WTC11 (cell line): ENCODE data around the gene SLC7A10.

ENCODE experiments used
- CREB1 ChIP-seq: sonication (generic); formaldehyde crosslinking; IDR thresholded peaks from 2 replicates; pipeline ENCODE4 v1.8.0; 2023; ENCODE audit warnings: mild to moderate bottlenecking, missing genetic modification reagents
- HMGA2 ChIP-seq: fragments of 250-450 bp; sonication (Bioruptor Pico); IDR thresholded peaks from 2 replicates; pipeline ENCODE4 v1.4.0; 2021; ENCODE audit warnings: mild to moderate bottlenecking, moderate library complexity
- ZNF121 ChIP-seq: sonication (generic); formaldehyde crosslinking; IDR thresholded peaks from 2 replicates; pipeline ENCODE4 v1.8.0; 2023; ENCODE audit warnings: missing genetic modification reagents
- TF ChIP-seq, protein P1 (sequence below): sonication (generic); formaldehyde crosslinking; IDR thresholded peaks from 2 replicates; pipeline ENCODE4 v1.8.1; 2023; ENCODE audit warnings: mild to moderate bottlenecking, missing genetic modification reagents, moderate library complexity
- TF ChIP-seq, protein P2 (sequence below): sonication (generic); formaldehyde crosslinking; IDR thresholded peaks from 2 replicates; pipeline ENCODE4 v1.8.0; 2023; ENCODE audit warnings: mild to moderate bottlenecking, missing genetic modification reagents
- TF ChIP-seq, protein P3 (sequence below): fragments of 200-600 bp; IDR thresholded peaks from 2 replicates; pipeline ENCODE4 v1.8.0; 2022; ENCODE audit warnings: antibody characterized with exemption

DNA sequence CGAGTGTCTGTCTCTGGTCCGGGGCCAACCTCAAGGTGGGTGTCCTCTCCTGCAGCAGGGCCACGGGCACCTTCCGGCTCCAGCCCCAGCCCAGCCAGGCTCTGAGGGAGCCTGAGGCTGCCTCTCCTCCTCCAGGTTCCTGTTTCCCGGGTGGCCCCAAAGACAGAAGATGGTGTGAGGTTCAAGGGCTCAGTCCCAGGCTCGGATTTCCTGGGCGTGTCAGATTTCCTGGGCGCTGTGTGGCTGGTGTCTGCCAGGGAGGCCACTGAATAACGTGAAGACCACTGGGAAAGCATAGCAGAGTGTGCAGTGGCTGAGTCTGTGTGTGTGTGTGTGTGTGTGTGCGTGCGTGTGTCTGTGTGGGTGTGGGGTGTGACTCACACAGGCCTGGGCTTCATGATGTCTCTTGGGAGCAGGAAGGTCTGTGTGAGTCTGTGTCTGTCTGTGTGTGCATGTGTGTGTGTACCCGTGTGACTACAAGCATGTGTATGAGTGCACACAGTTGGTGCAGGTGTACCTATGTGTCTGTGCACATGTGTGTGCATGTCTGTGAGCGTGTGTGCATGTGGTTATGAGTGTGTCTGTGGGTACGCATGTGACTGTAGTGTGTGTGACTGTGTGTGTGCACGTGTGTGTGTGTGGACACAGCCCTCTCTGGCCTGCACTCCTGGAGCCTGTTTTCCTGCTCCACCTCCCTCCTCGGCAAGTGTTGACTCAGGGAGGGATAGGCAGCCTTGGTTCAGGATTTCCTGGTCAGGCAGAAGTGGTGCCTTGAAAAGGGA lies 48.4 kb upstream of the SLC7A10 start:
- TF ChIP-seq, protein P1, sequence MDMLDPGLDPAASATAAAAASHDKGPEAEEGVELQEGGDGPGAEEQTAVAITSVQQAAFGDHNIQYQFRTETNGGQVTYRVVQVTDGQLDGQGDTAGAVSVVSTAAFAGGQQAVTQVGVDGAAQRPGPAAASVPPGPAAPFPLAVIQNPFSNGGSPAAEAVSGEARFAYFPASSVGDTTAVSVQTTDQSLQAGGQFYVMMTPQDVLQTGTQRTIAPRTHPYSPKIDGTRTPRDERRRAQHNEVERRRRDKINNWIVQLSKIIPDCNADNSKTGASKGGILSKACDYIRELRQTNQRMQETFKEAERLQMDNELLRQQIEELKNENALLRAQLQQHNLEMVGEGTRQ, result no peak
- TF ChIP-seq HMGA2 (CRISPR knock-in tag) (no peak), CREB1 (no peak), ZNF121 (CRISPR knock-in tag) (no peak)
- TF ChIP-seq, protein P2, sequence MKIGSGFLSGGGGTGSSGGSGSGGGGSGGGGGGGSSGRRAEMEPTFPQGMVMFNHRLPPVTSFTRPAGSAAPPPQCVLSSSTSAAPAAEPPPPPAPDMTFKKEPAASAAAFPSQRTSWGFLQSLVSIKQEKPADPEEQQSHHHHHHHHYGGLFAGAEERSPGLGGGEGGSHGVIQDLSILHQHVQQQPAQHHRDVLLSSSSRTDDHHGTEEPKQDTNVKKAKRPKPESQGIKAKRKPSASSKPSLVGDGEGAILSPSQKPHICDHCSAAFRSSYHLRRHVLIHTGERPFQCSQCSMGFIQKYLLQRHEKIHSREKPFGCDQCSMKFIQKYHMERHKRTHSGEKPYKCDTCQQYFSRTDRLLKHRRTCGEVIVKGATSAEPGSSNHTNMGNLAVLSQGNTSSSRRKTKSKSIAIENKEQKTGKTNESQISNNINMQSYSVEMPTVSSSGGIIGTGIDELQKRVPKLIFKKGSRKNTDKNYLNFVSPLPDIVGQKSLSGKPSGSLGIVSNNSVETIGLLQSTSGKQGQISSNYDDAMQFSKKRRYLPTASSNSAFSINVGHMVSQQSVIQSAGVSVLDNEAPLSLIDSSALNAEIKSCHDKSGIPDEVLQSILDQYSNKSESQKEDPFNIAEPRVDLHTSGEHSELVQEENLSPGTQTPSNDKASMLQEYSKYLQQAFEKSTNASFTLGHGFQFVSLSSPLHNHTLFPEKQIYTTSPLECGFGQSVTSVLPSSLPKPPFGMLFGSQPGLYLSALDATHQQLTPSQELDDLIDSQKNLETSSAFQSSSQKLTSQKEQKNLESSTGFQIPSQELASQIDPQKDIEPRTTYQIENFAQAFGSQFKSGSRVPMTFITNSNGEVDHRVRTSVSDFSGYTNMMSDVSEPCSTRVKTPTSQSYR (CRISPR knock-in tag), result no peak
- TF ChIP-seq, protein P3, sequence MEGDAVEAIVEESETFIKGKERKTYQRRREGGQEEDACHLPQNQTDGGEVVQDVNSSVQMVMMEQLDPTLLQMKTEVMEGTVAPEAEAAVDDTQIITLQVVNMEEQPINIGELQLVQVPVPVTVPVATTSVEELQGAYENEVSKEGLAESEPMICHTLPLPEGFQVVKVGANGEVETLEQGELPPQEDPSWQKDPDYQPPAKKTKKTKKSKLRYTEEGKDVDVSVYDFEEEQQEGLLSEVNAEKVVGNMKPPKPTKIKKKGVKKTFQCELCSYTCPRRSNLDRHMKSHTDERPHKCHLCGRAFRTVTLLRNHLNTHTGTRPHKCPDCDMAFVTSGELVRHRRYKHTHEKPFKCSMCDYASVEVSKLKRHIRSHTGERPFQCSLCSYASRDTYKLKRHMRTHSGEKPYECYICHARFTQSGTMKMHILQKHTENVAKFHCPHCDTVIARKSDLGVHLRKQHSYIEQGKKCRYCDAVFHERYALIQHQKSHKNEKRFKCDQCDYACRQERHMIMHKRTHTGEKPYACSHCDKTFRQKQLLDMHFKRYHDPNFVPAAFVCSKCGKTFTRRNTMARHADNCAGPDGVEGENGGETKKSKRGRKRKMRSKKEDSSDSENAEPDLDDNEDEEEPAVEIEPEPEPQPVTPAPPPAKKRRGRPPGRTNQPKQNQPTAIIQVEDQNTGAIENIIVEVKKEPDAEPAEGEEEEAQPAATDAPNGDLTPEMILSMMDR, result no peak
